ENCODE measurements around the gene TNFRSF17. TPM values are rescaled to one million over a fixed set of nuclear protein-coding genes. Genes with fewer than 3 reads are reported as not detected.

TNFRSF17 gene
- total and polyA plus RNA-seq, 2 experiments from 2014 or later = not detected

DNA sequence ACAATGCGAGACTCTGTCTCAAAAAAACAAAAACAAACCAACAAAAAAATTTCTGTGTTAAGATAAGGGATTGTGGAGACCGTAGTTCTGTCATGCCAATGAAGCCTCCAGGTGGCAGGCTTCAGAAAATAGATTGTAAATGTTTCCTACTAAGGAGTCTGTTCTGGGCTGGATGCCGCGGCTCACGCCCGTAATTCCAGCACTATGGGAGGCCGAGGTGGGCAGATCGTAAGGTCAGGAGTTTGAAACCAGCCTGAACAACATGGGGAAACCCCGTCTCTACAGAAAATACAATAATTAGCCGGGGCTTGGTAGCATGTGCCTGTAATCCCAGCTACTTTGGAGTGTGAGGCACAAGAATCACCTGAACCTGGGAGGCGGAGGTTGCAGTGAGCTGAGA, 7.1 kb downstream of the TNFRSF17 start:
- Histone ChIP-seq H3K36me3 (ENCODE audit: low read depth) (no peaks in the 10 kb centered on the region), H3K9me3 (ENCODE audit: low read depth) (no peaks in the 10 kb centered on the region)

GRCh38 chr16:11973070-11973469, 8.1 kb downstream of the TNFRSF17 start:
- no peaks in the 10 kb centered on the region for H3K27me3 ChIP-seq (replicated peaks; ENCODE audit: insufficient read depth)
- no peak overlapping the region for H3K9ac ChIP-seq
- H3K4me3 ChIP-seq = no peak overlapping the region
- no peak overlapping the region for H2AFZ ChIP-seq
- peaks cover 5% of the 10 kb centered on the region for H3K4me1 ChIP-seq (ENCODE audit: insufficient read depth)
- peaks cover 12% of the 10 kb centered on the region for H3F3A ChIP-seq (ENCODE audit: insufficient read depth)
- no peaks in the 10 kb centered on the region for H3K9me3 ChIP-seq (ENCODE audit: low read depth)
- in situ Hi-C loops (cut with MboI) = no loop called here
- no peak overlapping the region for H3K27ac ChIP-seq
- no peaks in the 10 kb centered on the region for H3K9me2 ChIP-seq (ENCODE audit: insufficient read depth)
- no peaks in the 10 kb centered on the region for H4K20me1 ChIP-seq (ENCODE audit: insufficient read depth)
- H3K4me2 ChIP-seq (ENCODE audit: unreplicated experiment) = no peak overlapping the region
- no peak for DNase-seq
- WGBS, 2 experiments (ENCODE audit: low coverage in 1 of 2, low lambda C conversion rate in 2 of 2, missing lambda C conversion rate in 2 of 2) = 90 to 91% methylated on average over 5 of the region's 5 CpGs
- TF ChIP-seq EZH2 (IDR thresholded peaks at IDR 0.05; ENCODE audit: insufficient read depth, poor library complexity, severe bottlenecking) = no peak
- TF ChIP-seq EZH2phosphoT487 (IDR thresholded peaks at IDR 0.05; ENCODE audit: insufficient read depth, low read depth) = no peak
- no peaks in the 10 kb centered on the region for H3K36me3 ChIP-seq (ENCODE audit: low read depth)
- peaks cover 19% of the 10 kb centered on the region for H3K79me2 ChIP-seq (ENCODE audit: insufficient read depth)

More for the DNA sequence above, 7.1 kb downstream of the TNFRSF17 start:
- Histone ChIP-seq H3K27me3 (replicated peaks; ENCODE audit: insufficient read depth) (no peaks in the 10 kb centered on the region), H3K9ac (no peak overlapping the region), H3K4me2 (ENCODE audit: unreplicated experiment) (no peak overlapping the region), H4K20me1 (ENCODE audit: insufficient read depth) (no peaks in the 10 kb centered on the region), H3K27ac (no peak overlapping the region), H3F3A (ENCODE audit: insufficient read depth) (peaks cover 3% of the 10 kb centered on the region; the same call in 1 of the 2 replicates), H3K4me1 (ENCODE audit: insufficient read depth) (0 out of 2 replicates have a peak, but pooled peaks cover 3% of the 10 kb centered on the region), H3K9me2 (ENCODE audit: insufficient read depth) (no peaks in the 10 kb centered on the region), H3K4me3 (no peak overlapping the region), H2AFZ (no peak overlapping the region), H3K79me2 (ENCODE audit: insufficient read depth) (peaks cover 12% of the 10 kb centered on the region)
- TF ChIP-seq EZH2 (IDR thresholded peaks at IDR 0.05; ENCODE audit: insufficient read depth, poor library complexity, severe bottlenecking) (no peak), EZH2phosphoT487 (IDR thresholded peaks at IDR 0.05; ENCODE audit: insufficient read depth, low read depth) (no peak)
- in situ Hi-C loops (cut with MboI) = no loop called here
- peak; percentile 32 for DNase-seq
- WGBS, 2 experiments (ENCODE audit: low coverage in 1 of 2, low lambda C conversion rate in 2 of 2, missing lambda C conversion rate in 2 of 2) = 83 to 89% methylated on average over 11 of the region's 11 CpGs

GRCh38 chr16:11976850-11977375, 11.9 kb downstream of the TNFRSF17 start:
- H3K9me2 ChIP-seq (ENCODE audit: insufficient read depth) = no peaks in the 10 kb centered on the region
- H3K79me2 ChIP-seq (ENCODE audit: insufficient read depth) = peaks cover 57% of the 10 kb centered on the region
- 2 to 5% methylated on average over 6 to 19 of the region's 22 CpGs for WGBS, 2 experiments (ENCODE audit: low coverage in 1 of 2, low lambda C conversion rate in 2 of 2, missing lambda C conversion rate in 2 of 2)
- peak overlapping the region; percentile 93 for H3K27ac ChIP-seq
- peak overlapping the region; percentile 92 for H3K9ac ChIP-seq
- H3F3A ChIP-seq (ENCODE audit: insufficient read depth) = peaks cover 21% of the 10 kb centered on the region
- no peaks in the 10 kb centered on the region for H3K36me3 ChIP-seq (ENCODE audit: low read depth)
- peak overlapping the region; percentile 89 for H2AFZ ChIP-seq
- peak overlapping the region; percentile 92 for H3K4me2 ChIP-seq (ENCODE audit: unreplicated experiment)
- H4K20me1 ChIP-seq (ENCODE audit: insufficient read depth) = no peaks in the 10 kb centered on the region
- in situ Hi-C loops (cut with MboI) = no loop called here
- H3K4me3 ChIP-seq = peak overlapping the region; percentile 99
- no peaks in the 10 kb centered on the region for H3K9me3 ChIP-seq (ENCODE audit: low read depth)
- H3K4me1 ChIP-seq (ENCODE audit: insufficient read depth) = peaks cover 13% of the 10 kb centered on the region
- TF ChIP-seq EZH2phosphoT487 (IDR thresholded peaks at IDR 0.05; ENCODE audit: insufficient read depth, low read depth) (no peak), EZH2 (IDR thresholded peaks at IDR 0.05; ENCODE audit: insufficient read depth, poor library complexity, severe bottlenecking) (no peak)
- no peak for DNase-seq
- H3K27me3 ChIP-seq (replicated peaks; ENCODE audit: insufficient read depth) = no peaks in the 10 kb centered on the region

DNA sequence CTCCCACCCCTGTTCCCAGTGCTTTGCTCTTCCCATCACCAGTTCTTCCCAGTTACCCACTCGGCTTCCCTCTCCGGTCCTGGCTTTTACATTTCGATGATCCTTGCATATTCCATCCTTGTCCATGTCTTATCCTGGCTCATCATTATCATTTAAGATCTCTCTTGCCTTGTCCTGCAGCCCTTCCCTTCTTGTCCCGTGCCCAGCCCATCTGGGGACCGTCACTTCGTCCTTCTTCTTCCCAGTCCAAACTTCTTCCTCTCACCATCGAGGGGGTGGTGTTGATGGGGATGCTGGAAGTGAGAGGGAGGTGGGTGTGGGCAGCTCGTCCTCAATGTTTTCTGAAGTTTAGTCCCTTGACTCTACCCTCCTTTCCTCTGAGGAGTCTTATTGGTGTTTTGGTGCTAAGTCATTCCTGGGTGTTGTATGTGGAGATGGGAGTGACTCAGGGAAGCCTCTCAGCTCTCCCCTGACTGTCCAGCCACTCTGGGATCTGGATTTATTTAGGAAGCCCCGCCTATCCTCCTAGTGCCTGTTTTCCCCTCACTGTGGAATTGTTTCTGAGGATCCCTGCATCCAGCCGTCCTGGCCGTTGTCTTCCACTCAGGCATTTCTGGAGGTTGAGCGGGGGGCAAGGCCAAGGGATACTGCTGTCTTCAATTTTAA, 12.5 kb downstream of the TNFRSF17 start:
- no peaks in the 10 kb centered on the region for H4K20me1 ChIP-seq (ENCODE audit: insufficient read depth)
- H3K79me2 ChIP-seq (ENCODE audit: insufficient read depth) = peaks cover 63% of the 10 kb centered on the region
- H3K9me2 ChIP-seq (ENCODE audit: insufficient read depth) = no peaks in the 10 kb centered on the region
- H3F3A ChIP-seq (ENCODE audit: insufficient read depth) = peaks cover 21% of the 10 kb centered on the region
- H3K27ac ChIP-seq = peak overlapping the region; percentile 93
- no peak for TF ChIP-seq EZH2 (IDR thresholded peaks at IDR 0.05; ENCODE audit: insufficient read depth, poor library complexity, severe bottlenecking)
- TF ChIP-seq EZH2phosphoT487 (IDR thresholded peaks at IDR 0.05; ENCODE audit: insufficient read depth, low read depth) = no peak
- no peaks in the 10 kb centered on the region for H3K9me3 ChIP-seq (ENCODE audit: low read depth)
- H3K27me3 ChIP-seq (replicated peaks; ENCODE audit: insufficient read depth) = no peaks in the 10 kb centered on the region
- H3K9ac ChIP-seq = peak overlapping the region; percentile 92
- no peaks in the 10 kb centered on the region for H3K36me3 ChIP-seq (ENCODE audit: low read depth)
- in situ Hi-C loops (cut with MboI) = no loop called here
- H3K4me2 ChIP-seq (ENCODE audit: unreplicated experiment) = peak overlapping the region; percentile 92
- peak; percentile 95 for DNase-seq
- 1% methylated on average over 12 of the region's 12 CpGs for WGBS, 2 experiments (ENCODE audit: low coverage in 1 of 2, low lambda C conversion rate in 2 of 2, missing lambda C conversion rate in 2 of 2)
- peaks cover 13% of the 10 kb centered on the region for H3K4me1 ChIP-seq (ENCODE audit: insufficient read depth)
- peak overlapping the region; percentile 89 for H2AFZ ChIP-seq
- H3K4me3 ChIP-seq = peak overlapping the region; percentile 99
